GM18870 (cell line): ENCODE data around the gene ZNF292.
A peak's percentile ranks its signal among the peaks of the same experiment; 100 is the strongest.
"Not testable (repeated sequence)": the region's sequence is repeated elsewhere in the genome, so short reads cannot be mapped to it uniquely, and the experiment has no call there.

ENCODE experiments used
- ATAC-seq: cut with Tn5 transposase; IDR thresholded peaks from one replicate; pipeline ENCODE4 v1.9.1; 2021; ENCODE audit warnings: moderate library complexity; ENCODE audit not compliant: unreplicated experiment

Gene ZNF292

DNA sequence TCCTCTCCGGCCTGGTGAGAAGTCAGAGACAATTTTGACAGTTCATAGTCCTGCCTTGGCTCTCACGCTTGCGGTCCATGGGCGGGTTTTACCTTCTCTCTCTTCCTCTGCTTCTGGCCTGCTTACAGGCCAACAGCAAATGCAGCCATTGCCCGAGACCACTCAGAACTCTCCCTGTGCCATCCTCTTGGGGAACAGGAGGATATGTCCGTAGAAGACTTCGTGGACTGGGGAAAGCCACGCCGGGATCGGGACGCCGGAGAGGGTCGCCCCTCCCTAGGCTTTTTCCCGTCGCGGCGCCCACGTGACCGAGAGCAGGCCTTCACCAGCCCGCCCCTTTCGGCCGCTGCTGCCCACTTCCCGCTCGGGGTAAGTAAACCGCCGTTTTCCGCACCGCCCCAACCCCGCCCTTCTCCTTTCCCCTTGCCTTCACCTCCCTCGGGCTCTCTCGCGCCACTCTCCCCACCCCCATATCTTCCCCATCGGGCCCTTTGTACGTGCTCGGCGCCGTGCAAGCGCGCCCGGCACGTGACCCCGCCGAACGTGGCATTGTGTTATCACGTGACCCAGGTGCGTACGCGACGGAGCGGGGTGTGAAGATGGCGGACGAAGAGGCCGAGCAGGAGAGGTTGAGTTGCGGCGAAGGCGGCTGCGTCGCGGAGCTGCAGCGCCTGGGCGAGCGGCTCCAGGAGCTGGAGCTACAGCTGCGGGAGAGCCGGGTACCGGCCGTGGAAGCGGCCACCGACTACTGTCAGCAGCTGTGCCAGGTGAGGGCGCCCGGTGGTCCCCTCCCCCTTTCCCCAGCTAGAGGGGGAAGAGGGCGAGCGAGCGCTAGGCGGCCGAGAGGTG lies at the start of gene ZNF292:
Gene ZNF292 (plus strand): TSS at position 573 of the 849 bp plus-strand sequence. CDS start 27 bp downstream, at position 600.
- peak; percentile 72 for ATAC-seq

DNA sequence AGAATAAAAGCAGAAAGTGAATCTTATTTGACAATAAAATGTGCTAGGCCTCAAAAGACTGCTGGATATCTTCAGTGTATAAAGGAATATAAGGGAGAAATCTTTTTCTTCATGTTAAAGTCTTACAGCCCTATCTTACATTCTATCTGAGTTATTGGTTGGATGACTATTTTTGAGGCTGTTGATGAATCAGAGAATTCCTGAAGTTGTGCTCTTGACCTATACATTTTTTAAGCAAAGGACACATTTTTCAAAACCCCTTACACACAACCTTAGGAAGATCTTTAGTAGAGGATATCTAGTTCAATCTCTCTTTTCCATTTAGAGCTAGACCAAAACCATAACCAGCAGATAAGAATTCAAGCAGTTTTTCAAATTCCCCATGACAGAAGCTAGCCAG lies 49.5 kb upstream of the ZNF292 start:
- ATAC-seq: no peak

DNA sequence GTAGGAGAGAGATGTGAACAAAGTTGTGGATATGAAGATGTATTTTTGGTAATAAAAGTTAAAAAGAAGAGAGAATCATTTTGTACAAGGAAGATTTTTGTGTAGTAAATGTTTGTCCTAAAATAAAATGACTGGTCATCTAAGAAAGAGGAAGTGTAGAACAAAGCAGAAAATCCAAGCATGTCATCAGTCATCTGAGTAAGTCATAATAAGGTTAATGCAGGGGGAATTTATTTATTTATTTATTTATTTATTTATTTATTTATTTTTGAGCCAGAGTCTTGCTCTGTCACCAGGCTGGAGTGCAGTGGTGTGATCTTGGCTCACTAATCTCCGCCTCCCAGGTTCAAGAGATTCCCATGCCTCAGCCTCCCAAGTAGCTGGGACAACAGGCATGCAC lies 44.7 kb upstream of the ZNF292 start:
- ATAC-seq: peak; percentile 49

DNA sequence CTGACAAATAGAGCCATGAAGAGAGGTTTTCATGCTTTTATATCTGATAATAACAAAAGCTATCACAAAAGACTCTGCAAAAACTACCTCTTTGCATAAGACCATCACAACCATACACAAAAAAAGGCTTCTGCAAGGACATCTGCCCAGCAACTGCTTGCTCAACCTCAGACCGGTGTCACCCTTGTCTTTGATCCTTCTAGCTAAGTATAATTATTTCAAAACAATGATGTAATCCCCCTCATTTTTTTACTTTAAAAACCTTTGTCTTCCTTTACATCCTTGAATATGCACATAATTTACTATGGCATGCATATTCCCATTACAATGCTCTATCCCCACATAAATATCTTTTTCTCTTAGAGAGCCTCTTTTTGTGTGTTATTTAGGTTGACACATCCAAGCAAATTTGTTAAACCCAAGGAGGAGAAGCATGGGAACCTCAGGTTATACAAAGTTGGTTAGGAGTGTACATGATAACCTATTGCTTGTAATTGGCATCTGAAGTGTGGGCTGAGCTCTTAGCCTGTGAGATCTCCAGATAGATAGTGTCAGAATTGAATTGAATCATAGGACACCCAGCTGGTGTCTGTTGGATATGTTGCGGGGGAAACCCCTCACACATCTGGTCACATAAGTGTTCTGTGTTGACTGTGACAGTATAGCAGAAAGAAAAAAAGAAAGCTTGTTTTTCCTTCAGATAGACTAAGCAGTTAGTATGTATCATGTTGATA lies 39.8 kb upstream of the ZNF292 start:
- ATAC-seq: peak; percentile 100

DNA sequence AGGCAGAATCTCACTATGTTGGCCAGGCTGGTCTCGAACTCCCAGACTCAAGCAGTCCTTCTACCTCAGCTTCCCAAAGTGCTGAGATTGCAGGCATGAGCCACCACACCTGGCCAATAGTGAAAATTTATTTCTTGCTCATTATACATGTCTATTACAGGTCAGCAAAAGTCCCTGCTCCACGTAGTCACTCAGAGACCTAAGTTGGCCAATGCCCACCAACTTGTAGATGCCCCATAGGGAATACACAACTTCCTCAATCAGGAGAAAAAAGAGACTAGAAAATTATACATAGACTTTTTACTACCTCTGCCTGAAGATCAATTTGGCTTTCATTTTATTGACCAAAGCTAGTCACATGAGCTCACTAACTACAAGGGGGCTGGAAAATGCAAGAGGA lies 38.4 kb upstream of the ZNF292 start:
- no peak for ATAC-seq

DNA sequence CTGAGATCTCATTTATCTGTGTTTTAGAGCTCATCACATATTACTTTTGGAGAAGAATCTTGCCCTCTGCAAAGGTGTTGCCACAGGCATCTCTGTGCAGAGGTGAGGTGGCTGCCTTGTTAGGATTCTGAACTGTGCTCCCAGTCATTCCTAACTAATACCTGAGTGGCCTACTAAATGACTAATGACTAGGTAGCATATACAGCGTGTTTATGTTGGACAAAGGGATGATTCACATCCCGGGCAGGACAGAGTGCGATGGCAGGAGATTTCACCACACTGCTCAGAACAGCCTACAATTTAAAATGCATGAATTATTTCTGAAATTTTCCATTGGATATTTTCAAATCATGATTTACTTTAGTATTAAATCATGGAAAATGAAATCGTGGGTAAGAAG lies 37.3 kb upstream of the ZNF292 start:
- ATAC-seq: no peak

DNA sequence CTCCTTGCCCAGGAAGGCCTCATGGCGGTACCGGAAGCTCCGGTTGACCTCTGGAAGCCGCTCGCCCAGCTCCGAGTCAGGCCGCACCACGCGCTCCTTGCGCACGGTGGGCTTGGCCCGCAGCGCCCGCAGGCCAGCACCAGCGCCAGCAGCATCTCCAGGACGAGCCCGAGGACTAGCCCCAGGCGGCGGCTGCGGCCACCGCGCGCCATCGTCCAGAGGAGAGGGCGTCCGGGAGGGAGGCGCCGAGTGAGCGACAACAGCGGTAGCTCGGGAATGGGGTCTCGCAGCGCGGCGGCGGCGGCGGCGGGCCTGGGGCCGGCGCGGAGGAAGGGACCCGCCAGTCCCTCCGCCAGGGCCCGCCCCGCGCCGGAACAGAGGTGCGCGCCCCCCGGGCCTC lies 32.9 kb upstream of the ZNF292 start:
- no peak for ATAC-seq

DNA sequence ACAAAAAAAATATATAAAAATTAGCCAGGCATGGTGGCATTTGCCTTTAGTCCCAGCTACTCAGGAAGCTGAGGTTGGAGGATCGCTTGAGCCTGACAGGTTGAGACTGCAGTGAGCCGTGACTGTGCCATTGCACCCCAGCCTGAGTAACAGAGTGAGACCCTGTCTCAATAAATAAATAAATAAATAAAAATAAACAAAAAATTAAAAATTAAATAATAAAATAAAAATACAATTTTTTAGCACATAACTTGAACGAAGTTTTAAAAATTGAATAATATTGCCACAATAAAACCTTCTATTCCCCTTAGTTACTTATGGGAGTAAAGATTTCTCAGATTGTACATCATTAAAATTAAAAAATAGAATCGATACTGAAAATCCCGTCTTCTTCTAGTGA lies 31.3 kb upstream of the ZNF292 start:
- ATAC-seq: no peak

DNA sequence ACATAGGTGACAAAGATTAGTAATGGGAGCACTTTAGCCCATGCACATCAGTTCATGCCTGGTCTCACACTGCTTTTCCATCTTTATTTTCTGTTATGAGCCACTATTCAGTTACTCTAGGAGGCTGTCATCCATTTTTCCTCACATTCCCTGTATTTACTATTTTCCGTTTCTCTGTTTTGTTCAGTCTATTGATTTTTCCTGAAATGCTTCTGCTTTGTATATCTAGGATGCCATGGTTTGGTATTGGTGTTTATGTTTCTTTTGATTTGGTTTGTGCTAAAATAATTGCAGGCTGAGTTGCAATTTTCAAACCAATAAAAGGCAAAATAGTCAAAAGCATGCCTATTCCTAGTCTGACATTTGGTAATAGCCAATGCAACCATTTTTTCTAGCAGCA lies 28.9 kb upstream of the ZNF292 start:
- no peak for ATAC-seq

DNA sequence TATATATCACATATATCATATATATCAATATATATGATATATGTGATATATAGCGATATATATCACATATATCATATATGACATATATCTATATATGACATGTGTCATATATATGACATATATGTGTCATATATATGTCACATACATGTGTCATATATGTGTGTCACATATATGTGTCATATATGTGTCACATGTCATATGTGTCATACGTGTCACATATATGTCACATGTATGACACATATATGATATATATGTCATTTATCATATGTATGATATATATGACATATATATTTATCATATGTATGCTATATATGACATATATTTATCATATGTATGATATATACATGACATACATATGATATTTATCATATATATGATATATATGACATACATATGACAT lies 27.6 kb upstream of the ZNF292 start:
- no peak for ATAC-seq

DNA sequence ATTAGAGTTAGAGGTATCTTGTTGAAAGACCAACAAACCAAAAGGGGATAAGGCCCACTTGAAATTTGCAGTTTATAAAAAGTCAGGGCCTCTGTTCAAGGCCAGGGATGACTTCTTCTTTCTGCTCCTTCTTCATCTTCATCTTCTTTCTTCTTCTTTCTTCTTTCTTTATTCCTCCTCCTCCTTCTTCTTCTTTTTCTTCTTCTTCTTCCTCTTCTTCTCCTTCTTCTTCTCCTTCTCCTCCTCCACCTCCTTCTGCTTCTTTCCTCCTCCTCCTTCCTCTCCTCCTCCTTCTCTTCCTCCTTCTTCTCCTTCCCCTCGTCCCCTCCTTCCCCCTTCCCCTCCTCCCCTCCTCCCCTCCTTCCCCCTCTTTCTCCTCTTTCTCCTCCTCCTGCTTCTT lies 18.4 kb upstream of the ZNF292 start:
- no peak for ATAC-seq

DNA sequence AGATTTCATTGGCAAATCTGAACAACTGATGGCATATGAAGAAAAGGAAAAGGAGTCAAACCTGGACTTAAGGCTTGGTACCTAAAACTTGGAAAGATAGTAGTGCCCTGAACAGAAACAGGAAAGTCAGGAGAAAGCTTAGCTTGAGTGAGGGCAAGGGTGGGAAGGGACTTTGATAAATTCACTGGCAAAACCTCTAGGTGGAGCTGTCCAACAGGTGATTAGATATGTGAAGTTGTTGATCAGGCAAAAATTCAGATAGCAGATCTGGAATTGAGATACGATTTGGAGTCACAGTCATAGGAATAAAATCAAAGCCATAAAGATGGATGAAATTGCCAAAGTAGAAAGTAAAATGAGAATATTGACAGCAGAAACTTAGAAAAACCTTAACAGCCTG lies 16.1 kb upstream of the ZNF292 start:
- peak; percentile 67 for ATAC-seq

DNA sequence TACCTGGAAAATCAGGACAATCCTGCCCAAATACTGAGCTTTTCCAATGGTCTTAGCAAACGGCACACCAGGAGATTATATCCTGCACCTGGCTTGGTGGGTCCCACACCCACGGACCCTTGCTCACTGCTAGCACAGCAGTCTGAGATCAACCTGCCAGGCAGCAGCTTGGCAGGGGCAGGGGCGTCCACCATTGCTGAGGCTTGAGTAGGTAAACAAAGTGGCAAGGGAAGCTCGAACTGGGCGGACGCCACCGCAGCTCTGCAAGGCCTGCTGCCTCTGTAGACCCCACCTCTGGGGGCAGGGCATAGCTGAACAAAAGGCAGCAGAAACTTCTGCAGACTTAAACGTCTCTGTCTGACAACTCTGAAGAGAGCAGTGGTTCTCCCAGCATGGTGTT lies 15.4 kb upstream of the ZNF292 start:
- ATAC-seq: not testable (repeated sequence)

DNA sequence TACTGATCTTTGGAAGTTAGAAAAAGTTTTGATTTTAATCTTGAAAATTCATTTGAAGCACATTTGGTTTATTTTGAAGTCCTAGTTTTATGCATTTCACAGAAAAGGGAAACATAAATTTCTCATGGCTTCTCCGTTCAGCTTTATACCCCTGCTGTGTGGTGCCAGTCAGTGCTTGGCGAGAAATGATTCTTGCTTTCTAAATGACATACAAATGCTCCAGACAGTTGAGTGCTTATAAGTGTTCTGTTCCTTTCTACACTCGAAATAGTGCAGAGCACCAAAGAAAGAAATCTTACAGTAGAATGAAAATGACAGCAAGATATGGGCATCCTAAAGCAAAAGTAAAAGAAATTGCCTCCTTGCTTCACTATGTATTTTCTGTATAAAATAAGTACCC lies 9.0 kb upstream of the ZNF292 start:
- ATAC-seq: peak; percentile 61

DNA sequence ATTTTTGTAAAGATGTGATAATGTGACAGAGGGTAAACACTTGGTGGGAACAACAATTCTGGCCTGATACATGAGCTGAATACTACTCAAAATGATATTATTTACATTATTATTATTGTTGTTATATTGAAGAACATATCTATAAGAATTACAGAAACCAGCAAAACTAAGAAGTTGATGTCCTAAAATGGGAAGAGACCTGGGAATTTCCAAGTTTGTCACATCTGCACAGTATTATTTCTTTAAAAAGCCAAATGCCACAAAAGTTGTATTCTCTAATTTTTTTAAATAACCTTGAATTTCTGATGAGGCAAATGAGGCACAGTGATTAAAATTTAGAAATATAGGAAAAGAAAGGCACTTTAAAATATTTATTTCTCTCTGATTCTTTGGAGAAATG lies 5.0 kb upstream of the ZNF292 start:
- no peak for ATAC-seq

DNA sequence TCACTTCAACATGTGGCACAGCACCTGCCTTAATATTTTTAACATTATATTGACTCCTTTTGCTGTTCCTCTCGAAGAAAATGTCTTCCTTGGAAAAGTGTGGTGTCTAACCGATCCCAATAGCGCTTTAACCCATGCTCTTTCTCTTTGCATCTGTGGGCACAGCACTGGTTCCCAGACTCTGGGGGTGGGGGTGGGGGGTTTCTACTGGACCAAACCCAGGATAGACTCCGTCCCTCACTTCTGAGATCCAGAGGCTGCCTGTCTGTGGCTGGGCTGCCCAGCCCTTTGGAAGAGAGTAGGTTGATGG lies 3.9 kb upstream of the ZNF292 start:
- ATAC-seq: no peak

DNA sequence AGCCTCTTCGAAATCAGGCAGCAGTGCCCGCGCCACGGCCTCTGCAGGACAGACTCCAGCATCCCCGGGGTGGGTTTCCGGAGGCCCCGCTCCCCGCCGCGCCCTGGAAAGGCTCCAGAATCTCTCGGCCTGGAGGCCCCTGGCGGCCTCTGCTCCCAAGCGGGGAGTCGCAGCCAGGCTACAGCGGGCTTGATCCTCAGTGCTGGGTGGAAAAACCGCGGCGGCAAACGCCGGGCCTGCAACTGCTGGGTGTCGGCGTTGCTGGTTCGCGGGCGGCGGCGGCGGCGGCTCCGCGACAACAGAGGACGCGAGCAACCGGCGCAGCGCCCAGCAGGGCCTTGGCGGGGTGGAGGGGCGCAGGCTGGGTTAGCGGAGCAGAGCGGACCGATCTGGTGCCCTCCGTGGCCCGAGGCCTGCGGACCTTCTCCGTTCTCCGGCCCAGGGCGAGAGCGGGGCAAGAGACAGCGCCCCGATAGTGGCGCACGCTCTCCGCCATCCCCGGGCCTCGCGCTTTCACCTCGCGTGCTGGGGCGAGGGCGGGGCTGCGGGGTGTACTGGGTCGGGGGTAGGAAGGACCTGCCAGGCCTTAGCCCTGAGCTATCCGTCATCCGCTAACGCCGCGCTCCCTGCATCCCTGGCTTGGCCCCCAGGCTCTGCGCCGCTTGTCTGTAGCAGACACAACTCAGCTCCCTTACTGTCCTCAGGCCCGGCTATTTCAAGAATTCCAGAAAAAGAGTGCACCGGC lies 3.4 kb upstream of the ZNF292 start:
- ATAC-seq: no peak

DNA sequence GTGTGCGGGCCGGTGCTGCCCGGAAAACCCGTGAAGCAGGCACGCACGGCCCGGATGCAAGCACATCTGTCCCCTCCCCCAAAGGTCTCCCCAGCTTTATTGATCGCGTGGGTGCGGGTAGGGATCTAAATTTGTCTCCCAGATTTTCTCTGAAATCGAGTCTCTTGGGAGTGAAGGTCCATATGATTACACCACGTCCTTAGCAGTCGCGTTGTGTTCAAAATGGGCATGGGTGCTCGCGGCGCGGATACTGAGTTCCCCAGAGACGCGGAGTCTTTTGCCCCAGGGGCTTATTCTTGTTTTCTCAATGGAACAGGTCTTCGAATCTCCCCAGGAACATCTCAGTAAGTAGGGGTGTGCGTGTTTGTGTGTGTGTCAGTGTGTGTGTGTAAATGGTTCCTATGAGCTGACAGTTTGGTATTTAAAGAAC lies 2.8 kb upstream of the ZNF292 start:
- ATAC-seq: no peak

DNA sequence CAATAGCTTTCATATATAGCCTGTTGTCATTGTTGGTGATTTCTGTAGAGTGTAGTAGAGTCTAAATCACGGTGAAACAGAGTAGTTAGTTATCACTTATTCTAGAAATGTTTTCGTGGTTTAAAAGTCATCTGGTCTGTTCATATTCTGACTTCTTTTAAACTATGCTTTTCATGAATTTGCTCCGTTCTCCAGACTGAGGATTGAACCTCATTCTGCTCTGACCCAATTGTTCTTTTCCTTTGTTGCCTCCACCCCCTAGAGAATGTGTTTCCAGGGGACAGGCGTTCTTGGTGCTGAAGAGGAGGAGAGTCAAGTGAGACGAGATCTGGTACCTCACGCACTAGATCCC lies 748 bp upstream of the ZNF292 start:
- peak; percentile 0 for ATAC-seq

DNA sequence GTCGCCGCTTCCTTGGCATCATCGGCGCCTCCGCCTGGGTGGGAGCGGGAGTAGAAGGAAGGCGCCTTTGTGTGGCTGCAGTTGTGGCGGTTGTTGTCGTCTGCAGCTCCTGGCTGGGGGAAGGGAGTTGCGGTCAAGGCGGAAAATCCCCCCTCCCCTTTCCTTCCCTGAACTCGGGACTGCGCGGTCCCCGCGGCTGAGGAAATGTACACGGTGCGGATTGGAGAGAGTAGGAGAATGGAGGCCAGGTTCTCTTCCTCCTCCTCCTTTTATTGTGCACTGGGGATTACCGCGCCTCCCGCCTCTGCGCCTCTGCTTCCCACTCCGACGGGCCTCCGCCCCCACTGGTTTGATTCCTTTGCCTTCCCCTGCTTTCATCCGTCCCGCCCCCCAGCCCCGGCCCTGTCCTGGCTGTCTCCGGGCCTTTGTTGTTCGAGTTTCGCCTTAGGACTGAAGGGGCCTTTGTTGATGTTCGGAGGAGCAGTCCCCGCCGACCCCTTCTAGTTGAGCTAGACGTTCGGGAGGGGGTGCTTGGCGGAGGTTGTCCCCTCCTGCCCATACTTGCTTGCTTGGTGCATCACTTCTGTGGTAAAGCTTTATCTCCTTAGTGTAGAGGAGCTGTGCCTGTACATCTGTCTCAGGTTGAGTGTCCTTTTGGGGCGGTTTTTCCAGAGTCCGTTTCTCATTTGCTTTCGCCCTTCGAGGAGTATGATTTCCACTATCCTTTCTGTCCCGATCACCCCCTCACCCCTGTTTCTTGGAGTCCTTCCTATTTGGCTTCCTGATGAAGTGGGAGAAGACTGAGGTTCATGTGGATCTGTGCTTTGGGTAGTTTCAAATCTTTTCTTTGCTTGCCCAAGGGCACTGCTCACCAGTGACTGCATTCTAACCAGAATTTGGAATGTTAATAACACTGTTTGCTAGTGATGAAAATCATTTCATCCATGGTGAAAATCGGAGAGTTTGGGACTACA lies 764 bp downstream of the ZNF292 start:
- ATAC-seq: no peak

DNA sequence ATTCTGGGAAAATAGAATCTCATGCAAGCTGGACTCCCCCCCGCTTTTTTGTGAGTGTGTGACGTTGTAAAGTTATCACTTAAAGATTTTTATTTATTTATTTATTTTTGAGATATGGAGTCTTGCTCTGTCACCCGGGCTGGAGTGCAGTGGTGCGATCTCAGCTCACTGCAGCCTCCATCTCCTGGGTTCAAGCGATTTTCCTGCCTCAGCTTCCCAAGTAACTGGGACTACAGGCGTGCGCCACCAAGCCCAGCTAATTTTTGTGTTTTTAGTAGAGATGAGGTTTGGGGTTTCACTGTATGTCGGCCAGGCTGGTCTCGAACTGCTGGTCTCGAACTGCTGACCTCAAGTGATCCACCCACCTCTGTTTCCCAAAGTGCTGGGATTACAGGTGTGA lies 2.2 kb downstream of the ZNF292 start:
- not testable (repeated sequence) for ATAC-seq
